Left hindlimb (tissue), 1 donor: Measurements from ENCODE around the gene SWI5.

Source experiments
- DNase-seq: peaks from one replicate; pipeline ENCODE4 v3.0.0-alpha.2; 2018

The SWI5 gene

GRCh38 chr9:128252317-128253139 is 23.5 kb upstream of the SWI5 start:
- DNase-seq = no peak

DNA sequence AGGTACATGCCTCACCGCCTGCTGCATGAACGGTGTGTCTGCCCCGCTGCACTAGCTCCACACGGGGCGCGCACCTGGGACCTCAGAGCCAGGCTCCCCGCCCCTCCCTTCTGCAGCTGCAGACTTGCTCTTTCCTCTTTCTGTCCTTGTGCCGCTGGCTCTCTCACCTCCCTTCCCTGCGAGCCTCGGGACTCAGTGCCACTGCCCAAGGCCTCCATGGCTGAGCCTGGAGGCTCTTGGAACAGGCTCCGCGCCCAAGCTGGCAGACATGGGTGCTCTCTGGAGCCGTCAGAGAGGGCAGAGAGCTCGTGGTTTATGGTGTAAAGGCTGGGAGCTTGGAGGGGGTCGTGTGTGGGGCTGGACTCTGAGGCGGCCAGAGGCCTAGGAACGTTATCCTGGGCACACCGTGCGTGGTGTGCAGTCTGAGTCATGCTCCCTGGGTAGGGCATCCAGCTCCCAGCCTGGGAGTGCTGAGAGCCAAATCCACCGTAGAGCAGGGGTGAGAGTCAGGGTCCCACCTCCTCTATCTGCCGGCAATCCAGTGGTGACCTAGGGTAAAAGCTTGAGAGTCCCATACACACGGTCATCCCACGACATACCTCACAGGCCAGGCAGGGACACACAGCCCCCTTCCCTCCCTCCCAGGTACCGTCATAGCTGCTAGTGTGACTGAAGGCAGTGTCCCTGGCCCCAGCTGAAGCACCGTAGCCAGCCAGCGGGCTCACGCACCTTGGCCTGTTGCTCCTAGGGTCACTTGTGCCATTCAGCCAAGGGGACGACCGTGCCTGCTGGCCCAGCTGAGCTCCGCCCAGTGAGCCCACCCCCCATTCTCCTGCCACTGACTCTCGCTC is 22.7 kb upstream of the SWI5 start:
- DNase-seq = no peak

DNA sequence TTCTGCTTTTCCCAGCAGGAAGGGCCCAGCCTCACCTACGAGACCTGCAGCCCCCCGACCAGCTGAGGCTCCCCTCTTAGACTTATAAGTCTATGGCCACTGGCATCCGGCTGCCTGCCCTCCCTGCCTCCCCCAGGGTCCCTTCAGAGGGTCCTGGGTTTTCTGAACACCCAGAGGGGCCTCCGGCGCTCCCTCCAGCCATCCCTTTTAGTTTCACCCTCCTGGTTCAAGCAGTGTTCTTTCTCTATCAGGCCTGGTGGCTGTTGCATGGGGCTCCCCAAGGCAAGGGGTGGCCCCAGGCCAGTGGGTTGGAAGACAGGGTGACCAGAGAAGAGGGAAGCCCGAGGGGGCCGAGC is 22.1 kb upstream of the SWI5 start:
- DNase-seq = no peak

DNA sequence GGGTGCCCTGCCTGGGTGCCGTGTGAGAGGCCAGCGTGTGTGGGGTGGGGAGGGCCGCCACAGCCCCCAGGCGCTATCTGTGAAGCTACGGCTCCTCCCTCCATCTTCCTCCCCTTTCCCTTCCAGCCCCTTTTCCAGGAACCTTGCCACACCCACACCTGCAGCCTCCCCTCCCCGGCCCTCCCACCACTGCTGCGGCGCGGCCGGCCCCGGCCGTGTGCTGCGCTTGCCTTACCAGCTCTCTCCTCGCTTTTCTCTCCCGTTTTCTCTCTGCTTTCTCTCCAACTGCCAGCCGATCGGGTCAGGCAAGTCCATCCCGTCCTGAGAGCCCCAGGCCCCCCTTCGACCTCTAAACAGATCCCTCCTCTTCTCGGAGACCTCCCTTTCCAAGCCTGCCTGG is 21.7 kb upstream of the SWI5 start:
- no peak for DNase-seq

DNA sequence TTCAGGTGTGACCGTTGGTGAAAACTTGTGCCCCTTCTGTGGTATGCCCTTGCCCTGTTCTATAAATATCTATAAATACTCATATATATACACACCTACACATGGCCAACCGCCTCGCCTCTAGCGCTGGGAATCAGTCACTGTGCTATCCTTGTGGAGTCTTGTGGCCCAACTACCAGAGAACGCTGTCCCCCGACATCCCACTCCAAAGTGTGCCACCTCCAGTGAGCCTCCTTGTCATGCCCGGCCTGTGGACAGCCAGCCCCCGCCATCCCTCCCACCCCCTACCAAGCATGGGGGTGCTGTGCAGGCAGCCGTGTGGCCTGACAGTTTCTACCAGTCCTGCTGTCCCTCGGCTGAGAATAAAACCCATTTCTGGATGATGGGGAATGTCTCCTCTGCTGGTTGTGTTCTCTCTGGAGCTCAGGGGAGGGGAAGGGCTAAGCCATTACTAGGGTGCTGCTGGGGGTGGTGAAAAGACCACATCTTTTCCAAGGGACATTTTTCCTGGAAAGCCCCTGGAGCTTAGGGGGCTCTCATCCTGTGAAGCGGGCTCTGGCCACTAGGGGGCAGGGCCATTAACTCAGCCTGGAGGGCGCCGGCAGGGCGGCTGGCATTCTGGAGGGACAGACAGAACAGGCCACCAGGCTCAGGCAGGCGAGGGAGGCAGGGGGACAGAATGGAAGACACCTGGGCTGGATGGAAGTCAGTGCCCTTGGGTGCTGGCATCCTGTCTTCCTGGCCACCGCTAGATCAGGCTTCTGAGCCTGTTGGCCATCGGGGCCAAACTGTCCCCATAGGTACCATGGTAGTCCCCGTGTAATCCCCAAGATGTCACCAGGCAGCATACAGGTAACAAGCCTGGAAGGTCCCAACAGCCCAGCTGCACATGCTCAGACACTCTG is 21.0 kb upstream of the SWI5 start:
- DNase-seq = no peak

DNA sequence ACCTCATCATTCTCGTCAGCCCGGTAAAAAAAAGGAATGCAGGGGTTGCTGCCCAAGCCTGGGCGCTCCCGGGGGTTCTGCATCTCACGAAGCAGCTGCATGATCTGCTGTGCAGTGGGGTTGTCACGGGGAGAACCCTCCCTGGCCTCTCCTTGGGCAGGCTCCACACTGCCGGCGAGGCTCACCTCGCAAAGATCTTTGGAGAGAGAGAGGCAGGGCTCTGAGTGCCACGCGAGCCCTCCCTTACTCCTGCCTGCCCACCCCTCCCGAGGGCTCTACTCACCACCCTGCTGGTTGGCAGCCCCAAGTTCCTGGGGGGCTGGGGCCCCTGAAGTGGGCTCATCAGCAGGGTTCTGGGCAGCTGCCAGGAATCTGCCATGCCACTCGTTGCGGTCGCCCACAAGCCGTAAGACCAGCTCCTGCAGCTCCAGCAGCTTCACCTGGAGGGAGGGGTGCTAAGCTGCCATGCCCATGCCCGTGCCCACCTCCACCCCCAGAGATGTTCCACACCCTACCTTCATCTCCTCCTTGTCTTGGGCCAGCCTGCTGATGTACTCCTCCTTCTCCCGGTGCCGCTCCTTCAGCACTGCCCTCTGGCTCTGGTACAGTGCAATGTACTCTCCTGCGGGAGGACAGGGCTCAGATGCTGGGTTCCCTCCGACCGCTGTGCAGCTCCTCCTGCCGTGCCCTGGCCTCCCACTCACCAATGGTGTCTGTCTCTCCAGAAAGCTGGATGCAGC is 18.8 kb upstream of the SWI5 start:
- DNase-seq = no peak

DNA sequence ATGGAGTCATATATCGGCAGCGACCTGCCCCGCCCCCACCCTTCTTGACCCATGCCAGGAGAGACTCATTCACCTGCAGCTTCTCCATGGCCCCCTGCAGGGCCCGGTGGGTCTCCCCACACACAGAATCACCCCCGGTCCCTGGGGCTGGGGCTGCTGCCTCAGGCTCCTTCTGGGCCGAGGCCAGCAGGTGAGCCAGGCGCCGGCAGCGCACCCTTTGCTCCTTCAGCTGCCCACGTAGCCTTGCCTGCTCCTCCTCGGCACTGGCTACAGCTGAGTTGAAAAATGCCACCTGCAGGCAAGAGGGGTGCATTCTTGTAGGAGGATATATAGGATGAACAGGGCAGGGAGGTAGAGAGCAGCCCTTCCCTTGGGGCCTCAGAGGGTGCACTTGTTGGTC is 18.2 kb upstream of the SWI5 start:
- DNase-seq = no peak

GRCh38 chr9:128258326-128258725 is 17.8 kb upstream of the SWI5 start:
- no peak for DNase-seq

- no peak for DNase-seq
These were observed 16.9 kb upstream of the SWI5 start for GRCh38 chr9:128259156-128259555.

DNA sequence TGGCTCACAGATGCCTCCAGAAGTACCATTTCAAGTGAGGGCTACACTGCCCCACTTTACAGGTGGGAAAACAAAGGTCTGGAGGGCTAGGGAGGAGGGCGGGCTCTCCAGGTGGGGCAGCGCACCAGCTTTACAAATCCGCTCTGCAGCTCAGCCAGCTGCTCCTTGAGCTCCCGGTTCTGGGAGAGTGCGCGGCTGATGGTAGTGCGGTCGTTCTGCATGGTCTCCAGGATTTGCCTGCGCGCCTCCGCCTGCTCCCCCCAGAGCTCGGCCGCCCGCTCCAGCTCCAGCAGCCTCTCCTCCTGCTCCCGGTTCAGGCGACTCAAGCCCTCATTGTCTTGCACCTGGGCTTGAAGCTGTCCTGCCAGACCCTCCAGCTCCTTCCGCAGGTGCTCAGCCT is 15.7 kb upstream of the SWI5 start:
- DNase-seq = no peak

DNA sequence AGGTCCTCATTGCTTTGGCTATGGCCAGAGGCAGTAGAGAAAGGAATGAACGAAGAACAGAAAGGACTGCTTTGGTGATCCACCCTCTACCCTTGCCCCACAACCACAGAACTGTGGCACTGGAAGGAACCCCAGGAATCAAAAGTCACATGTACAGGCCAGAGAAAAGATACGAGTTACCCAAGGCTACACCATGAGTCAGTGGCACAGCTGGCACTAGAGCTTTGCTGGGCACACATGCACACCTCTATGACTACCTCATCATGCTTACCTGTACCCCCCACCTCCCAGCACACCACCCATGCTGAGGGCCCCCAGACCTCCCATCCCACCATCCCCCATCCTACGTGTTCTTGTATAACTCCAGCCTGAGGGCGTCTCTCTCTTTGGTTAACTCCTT is 13.4 kb upstream of the SWI5 start:
- no peak for DNase-seq

- DNase-seq = no peak
These were observed 10.7 kb upstream of the SWI5 start for GRCh38 chr9:128265348-128265847.

DNA sequence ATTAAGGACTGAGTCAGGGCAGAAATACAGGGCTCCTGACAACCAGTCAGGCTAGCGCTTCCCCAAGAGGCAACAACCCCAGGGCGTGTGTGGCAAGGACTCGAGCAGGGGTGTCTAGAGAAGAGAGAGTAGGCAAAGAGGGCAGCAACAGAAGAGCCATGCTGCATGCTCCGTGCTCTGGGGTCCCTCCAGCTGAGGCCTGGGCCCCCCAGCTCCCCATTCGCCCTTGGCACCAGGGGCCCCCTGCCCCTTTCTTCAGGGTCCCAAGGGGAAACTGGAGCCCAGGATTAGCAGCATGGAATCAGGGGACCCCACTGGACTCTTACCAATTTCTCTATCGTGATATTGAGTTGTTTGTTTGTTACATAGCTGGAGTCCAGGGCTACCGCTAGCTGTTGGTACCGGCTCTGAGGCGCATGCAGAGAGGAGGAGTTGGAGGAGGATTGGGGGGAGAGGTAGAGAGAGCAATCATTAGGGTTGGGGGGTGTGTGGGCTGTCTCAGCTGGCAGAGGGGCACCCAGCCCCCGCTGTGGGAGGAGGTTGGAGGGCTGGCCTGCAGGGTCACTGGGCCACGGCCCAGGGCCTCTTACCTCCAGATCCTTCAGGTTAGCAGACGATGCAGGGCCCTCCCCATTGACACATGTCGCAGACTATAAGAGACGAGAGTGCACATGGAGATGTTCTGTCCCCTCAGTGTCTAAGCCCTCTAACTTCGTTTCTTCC is 9.0 kb upstream of the SWI5 start:
- no peak for DNase-seq

GRCh38 chr9:128271112-128271511 is 5.0 kb upstream of the SWI5 start:
- no peak for DNase-seq

GRCh38 chr9:128271512-128271911 is 4.6 kb upstream of the SWI5 start:
- DNase-seq = no peak

GRCh38 chr9:128274245-128274644 is 1.8 kb upstream of the SWI5 start:
- DNase-seq = no peak

- DNase-seq = peak; percentile 73
These were observed 673 bp upstream of the SWI5 start, which contains the start of gene GOLGA2 for GRCh38 chr9:128275198-128276007. GOLGA2 (minus strand) TSS chr9:128276007; CDS start chr9:128275976, 31 bp downstream.

GRCh38 chr9:128276574-128277270 is 646 bp downstream of the SWI5 start:
- DNase-seq = peak; percentile 72
